GM04503 (cell line): ENCODE data around the gene BNC2.
"Not testable (repeated sequence)": the region's sequence is repeated elsewhere in the genome, so short reads cannot be mapped to it uniquely, and the experiment has no call there.

Experiments used
- DNase-seq: peaks from one replicate; pipeline ENCODE4 v3.0.0-alpha.2; 2012; ENCODE audit warnings: low read depth

BNC2 gene

GRCh38 chr9:16870596-16871335 lies at the start of gene BNC2:
BNC2 (minus strand) TSS chr9:16870670; CDS start chr9:16870648, 22 bp downstream.
- no peak for DNase-seq

GRCh38 chr9:16918920-16919319 lies 48.5 kb upstream of the BNC2 start:
- no peak for DNase-seq

- DNase-seq, result no peak
Measured at GRCh38 chr9:16915126-16915831, 44.8 kb upstream of the BNC2 start.

- DNase-seq, result no peak
Measured at GRCh38 chr9:16912197-16912596, 41.7 kb upstream of the BNC2 start.

GRCh38 chr9:16908206-16908605 lies 37.7 kb upstream of the BNC2 start:
- not testable (repeated sequence) for DNase-seq

GRCh38 chr9:16904655-16905054 lies 34.2 kb upstream of the BNC2 start:
- no peak for DNase-seq

GRCh38 chr9:16901590-16901989 lies 31.1 kb upstream of the BNC2 start:
- DNase-seq, result no peak

- DNase-seq, result no peak
Measured at GRCh38 chr9:16899606-16900005, 29.1 kb upstream of the BNC2 start.

- DNase-seq, result no peak
Measured at GRCh38 chr9:16898464-16898863, 28.0 kb upstream of the BNC2 start.

- DNase-seq, result no peak
Measured at GRCh38 chr9:16888594-16888993, 18.1 kb upstream of the BNC2 start.

GRCh38 chr9:16885931-16886330 lies 15.5 kb upstream of the BNC2 start:
- DNase-seq, result no peak

GRCh38 chr9:16884952-16885513 lies 14.6 kb upstream of the BNC2 start:
- peak; percentile 59 for DNase-seq

GRCh38 chr9:16884373-16884772 lies 13.9 kb upstream of the BNC2 start:
- no peak for DNase-seq

- no peak for DNase-seq
Measured at GRCh38 chr9:16883586-16883985, 13.1 kb upstream of the BNC2 start.

- DNase-seq, result not testable (repeated sequence)
Measured at GRCh38 chr9:16882440-16882839, 12.0 kb upstream of the BNC2 start.

GRCh38 chr9:16879416-16879815 lies 8.9 kb upstream of the BNC2 start:
- DNase-seq, result no peak

- DNase-seq, result no peak
Measured at GRCh38 chr9:16877256-16877655, 6.8 kb upstream of the BNC2 start.

- peak; percentile 39 for DNase-seq
Measured at GRCh38 chr9:16873126-16873802, 2.8 kb upstream of the BNC2 start.

GRCh38 chr9:16871336-16872151 lies 1.1 kb upstream of the BNC2 start:
- DNase-seq, result peak; percentile 42

- no peak for DNase-seq
Measured at GRCh38 chr9:16869882-16870595, 431 bp downstream of the BNC2 start.
